Measurements from ENCODE around the gene CCL15.
A peak's percentile ranks its signal among the peaks of the same experiment; 100 is the strongest.

Gene CCL15

DNA sequence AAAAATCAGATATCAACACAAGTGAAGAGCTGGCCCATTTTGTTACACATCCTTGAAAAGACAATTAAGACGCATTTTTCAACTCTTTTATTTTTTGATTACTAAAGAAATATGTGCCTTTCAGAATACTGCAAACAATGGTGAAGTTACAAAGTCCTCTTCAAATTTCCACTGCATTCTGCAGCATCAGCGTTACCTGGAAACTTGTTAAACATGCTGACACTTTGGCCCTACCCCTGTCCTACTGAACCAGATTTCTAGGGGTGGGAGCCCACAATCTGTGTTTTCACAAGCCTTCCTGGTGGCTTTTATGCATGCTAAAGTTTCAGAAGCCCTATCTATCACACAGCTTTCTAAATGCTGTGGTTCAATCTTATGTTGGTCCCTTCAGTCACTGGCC is 10.3 kb downstream of the CCL15 start:
- DNase-seq (ENCODE audit: low spot score), result no peak

DNA sequence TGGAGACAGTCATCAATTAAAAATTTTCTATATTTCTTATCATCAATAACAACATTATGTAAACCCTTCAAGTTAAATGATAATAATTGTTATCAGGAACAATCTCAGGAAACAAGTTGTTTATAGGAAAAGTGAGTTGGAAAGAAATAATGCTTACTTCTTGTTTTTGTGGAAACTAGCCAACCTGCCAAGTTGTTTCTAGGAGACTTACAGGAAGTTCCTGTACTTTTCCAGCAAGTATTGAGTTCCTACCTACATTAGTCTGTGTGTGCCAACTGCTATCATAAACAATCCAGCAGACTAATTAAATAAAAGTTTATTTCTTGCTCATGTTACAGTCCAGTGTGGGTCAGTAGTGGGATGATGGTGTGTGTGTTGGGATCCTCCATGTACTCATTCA is 13.2 kb downstream of the CCL15 start:
- no peak for DNase-seq (ENCODE audit: low spot score)

DNA sequence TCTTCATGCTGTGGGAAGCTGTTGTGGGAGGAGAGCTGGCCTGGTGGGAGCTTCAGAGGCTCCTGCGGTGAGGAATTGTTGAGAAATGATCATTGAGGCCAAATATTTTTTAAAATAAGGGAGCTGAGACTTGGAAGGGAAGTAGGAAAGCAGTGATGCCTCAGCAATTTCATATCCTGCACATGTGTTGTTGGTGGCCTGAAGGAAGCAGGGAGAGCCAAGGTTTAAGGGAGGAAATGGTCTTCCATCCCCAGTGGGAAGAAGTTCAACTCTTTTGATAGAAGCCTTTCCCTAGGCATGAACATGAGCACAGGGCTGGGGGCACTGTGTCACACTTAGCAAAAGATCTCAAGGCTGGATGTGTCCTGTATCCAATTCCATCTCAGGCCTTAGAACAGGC is 14.7 kb downstream of the CCL15 start, which contains the start of gene CCL14:
TSS of gene CCL14 (minus strand) at position 87 of the 400 bp plus-strand sequence. CDS start at position 7, 80 bp downstream.
- DNase-seq (ENCODE audit: low spot score), result no peak

DNA sequence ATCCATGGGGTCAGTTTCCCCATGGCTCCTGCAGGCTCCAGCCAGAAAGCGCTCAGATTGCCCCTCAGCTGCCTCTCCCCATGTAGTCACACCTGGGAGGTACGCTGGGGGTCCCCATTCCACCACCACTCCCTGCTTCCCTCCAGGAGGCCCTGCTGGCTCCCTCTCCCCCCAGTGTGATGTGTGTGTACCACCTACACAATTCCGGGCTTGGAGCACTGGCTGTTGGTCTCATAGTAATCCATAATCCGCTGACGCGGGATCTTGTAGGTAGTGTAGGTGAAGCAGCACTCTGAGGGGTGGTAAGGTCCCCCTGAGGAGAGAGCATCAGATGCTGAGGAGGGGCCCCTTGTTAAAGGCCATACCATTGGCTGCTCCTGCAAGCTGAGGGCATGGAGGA is 17.2 kb downstream of the CCL15 start:
- no peak for DNase-seq (ENCODE audit: low spot score)

- DNase-seq (ENCODE audit: low spot score), result no peak
Observed at GRCh38 chr17:35982409-35983191, 18.8 kb downstream of the CCL15 start.

DNA sequence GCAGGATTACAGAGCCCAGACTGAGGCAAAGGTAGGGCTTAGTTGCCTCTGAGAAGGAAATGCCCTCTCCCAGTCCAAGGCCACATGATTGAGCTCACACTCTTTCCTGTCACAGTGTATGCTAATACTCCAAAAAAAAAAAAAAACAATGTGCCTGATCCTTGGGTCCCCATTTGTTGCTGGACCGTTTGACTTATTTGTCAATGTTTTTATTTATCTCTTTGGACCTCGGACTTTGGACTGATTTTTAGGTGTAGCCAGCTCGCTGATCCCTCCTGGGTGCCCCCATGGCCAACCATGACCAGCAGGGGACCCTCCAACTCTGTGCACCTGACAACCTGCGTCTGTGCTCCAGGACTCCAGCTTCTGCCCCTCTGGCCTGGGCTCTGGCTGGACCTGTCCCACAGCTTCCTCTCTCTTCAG is 19.4 kb downstream of the CCL15 start:
- DNase-seq (ENCODE audit: low spot score), result no peak

- DNase-seq (ENCODE audit: low spot score), result no peak
Observed at GRCh38 chr17:35981246-35981645, 20.1 kb downstream of the CCL15 start, which contains the start of gene CCL16. CCL16 (minus strand) TSS chr17:35981497; CDS start chr17:35981420, 77 bp downstream.

DNA sequence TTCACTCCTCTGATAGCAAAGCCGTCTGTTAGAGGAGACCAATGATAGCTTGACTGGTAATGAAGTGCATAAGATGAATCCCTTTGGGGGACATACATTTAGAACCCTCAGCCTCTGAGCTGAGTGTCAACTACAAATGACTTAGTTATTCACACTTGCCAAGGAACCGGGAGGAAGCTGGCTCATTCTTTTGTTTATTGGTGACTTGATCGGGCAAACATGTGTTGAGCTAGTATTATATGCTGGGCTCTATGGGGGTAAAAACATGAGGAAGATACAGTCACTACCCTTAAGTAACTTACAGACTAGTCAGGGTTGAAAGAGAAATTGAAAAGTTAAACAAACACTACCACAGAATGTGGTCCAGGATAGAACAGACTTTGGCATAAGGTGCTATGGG is 23.0 kb downstream of the CCL15 start:
- DNase-seq (ENCODE audit: low spot score), result no peak

DNA sequence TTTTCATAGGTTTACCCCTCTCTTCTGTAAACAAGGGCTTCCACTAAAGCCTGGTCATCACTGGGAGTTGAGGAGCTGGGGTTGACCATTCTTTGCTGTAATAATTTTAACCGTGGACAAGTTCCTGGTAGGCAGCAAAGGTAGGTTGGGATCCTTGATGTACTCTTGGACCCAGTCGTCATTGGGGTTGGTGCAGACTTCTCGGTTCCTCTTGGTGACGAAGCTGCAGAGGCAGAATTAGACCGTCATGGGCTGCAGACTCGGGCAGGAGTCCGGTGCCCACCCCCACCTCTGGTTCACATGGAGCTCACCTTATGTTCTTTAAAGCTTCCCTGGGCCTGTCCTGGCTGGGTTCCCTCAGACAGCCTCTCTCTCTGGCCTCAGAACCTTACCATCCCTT is 23.8 kb downstream of the CCL15 start:
- DNase-seq (ENCODE audit: low spot score), result no peak

GRCh38 chr17:35973333-35974260 is 27.8 kb downstream of the CCL15 start:
- DNase-seq (ENCODE audit: low spot score), result no peak

GRCh38 chr17:35972945-35973332 is 28.4 kb downstream of the CCL15 start:
- no peak for DNase-seq (ENCODE audit: low spot score)

DNA sequence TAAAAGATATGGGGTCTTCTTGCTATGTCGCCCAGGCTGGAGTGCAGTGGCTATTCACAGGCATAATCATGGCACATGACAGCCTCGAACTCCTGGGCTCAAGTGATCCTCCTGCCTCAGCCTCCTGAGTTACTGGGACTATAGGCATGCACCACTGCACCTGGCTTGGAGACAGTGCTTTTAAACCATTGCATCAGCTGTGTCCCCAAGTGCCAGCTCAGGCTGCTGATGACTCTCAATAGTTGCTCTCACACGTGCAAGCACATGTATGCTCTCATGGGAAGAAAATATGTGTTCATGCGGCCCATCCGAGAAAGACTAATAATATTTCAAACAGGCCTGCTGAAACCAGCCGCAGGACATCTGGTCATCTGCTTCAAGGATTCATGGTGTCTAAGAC is 28.8 kb downstream of the CCL15 start:
- no peak for DNase-seq (ENCODE audit: low spot score)

- DNase-seq (ENCODE audit: low spot score), result no peak
Observed at GRCh38 chr17:35972066-35972465, 29.3 kb downstream of the CCL15 start.

DNA sequence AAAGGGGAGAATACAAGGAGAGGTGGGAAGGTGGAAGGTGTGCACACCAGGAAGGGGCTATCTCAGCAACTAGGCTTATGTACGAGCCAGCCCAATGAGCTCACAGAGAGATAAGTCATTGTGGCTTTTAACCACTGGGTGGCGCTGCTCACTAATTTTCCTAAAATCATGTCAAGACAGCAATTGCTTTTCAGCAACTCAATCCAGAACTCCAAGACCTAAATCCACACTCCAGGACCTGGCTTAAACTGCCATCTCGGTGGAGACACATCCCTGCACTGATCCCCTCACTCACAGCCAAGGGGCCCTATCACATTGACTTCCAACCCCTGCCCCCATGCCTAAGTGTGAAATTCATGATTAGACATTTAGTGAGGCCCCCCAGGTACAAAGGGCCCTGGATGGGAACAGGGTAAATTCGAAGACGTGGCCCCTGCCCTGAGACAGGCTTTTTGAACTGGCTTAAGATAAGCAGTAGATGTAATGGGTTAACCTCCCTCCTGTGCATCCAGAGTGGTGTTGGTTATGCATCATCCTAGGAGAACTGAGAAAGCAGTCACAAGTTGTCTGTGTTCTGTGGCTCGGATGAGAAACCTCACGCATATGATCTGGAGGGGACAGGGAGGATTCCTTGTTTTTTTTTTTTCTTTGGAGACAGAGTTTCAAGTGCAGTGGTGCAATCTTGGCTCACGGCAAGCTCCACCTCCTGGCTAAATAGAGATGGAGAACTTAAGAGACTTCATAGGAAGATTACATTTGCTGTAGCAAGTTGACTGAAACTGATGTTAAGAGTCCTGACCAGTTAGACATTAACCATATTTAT is 31.6 kb downstream of the CCL15 start:
- peak; percentile 71 for DNase-seq (ENCODE audit: low spot score)

DNA sequence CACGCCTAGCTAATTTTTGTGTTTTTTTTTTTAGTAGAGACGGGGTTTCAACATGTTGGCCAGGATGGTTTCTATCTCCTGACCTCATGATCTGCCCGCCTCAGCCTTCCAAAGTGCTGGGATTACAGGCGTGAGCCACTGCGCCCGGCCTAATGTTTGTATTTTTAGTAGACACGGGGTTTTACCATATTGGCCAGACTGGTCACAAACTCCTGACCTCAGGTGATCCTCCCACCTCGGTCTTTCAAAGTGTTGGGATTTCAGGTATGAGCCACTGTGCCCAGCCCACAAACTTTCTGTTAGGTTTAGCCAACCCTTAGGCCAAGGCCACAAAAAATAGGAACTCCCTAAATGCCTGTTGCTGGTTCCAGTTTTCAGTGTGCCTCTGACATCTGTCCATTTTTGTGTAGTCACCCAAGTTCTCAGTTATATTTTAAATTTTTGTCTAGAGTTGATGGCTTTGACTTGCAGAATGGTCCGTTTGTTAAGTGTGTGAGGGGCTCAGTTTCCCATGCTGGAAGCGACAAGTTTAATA is 32.8 kb downstream of the CCL15 start:
- no peak for DNase-seq (ENCODE audit: low spot score)

- no peak for DNase-seq (ENCODE audit: low spot score)
Observed at GRCh38 chr17:35965272-35965671, 36.1 kb downstream of the CCL15 start.

DNA sequence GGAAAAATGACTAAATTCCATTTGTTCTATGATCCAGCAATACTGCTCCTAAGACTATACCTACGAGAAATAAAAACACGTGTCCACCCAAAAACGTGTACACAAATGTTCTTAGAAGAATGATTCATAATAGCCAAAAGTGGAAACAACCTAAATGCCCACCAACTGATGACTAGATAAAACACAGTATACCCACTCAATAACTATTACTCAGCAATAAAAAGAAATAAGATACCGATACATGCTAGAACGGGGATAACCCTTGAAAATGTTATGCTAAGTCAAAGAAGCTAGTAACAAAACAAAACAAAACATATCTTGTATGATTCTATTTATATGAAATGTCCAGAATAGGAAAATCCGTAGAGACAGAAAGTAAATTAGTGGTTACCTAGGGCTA is 37.7 kb downstream of the CCL15 start:
- no peak for DNase-seq (ENCODE audit: low spot score)

DNA sequence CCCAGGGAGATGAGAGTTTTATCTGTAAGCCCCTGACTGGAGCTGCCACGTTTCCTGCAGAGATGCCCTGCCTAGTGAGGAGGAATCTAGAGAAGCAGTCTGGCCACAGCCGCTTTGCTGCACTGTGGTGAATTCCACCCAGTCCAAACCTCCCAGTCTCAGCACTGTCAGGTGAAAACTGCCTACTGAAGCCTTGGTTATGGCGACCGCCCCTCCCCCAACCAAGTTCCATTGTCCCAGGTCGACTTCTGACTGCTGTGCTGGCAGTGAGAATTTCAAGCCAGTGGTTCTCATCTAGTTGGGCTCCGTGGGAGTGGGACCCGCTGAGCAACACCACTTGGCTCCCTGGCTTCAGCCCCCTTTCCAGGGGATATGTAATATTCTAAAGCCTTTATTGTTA is 47.6 kb downstream of the CCL15 start:
- no peak for DNase-seq (ENCODE audit: low spot score)

GRCh38 chr17:35949401-35949800 is 52.0 kb downstream of the CCL15 start:
- no peak for DNase-seq (ENCODE audit: low spot score)

GRCh38 chr17:35948092-35948491 is 53.3 kb downstream of the CCL15 start:
- DNase-seq (ENCODE audit: low spot score), result no peak

All from hematopoietic multipotent progenitor cell treated with erythropoietin and hydrocortisone succinate and interleukin-3 and kit ligand, for 15 days (in vitro differentiated cells).